HEK293 (cell line): ENCODE results near the gene ALPK3.

Source experiments
- CTCF ChIP-seq: fragments of 450-650 bp; formaldehyde crosslinking; IDR thresholded peaks from 2 replicates; pipeline ENCODE4 v1.5.1; 2016; ENCODE audit warnings: missing biosample characterization, missing genetic modification characterization
- PBX3 ChIP-seq: sonication (generic); formaldehyde crosslinking; IDR thresholded peaks from 2 replicates; pipeline ENCODE4 v1.8.1; 2022; ENCODE audit warnings: mild to moderate bottlenecking, moderate library complexity, missing genetic modification reagents
- ZNF416 ChIP-seq: fragments of 450-650 bp; formaldehyde crosslinking; IDR thresholded peaks from 2 replicates; pipeline ENCODE4 v1.5.1; 2016; ENCODE audit warnings: missing biosample characterization, missing genetic modification characterization

- TF ChIP-seq CTCF = no peak
- no peak for TF ChIP-seq PBX3 (CRISPR knock-in tag)
- TF ChIP-seq ZNF416 = no peak
Observed at GRCh38 chr15:84857418-84858004, 40.4 kb downstream of the ALPK3 start.
